Measurements from ENCODE around the gene CCL19. TPM values are rescaled to one million over a fixed set of nuclear protein-coding genes. Genes with fewer than 3 reads are reported as not detected.

CCL19 gene
- polyA plus RNA-seq, 1 donor from 2014 or later: not detected

DNA sequence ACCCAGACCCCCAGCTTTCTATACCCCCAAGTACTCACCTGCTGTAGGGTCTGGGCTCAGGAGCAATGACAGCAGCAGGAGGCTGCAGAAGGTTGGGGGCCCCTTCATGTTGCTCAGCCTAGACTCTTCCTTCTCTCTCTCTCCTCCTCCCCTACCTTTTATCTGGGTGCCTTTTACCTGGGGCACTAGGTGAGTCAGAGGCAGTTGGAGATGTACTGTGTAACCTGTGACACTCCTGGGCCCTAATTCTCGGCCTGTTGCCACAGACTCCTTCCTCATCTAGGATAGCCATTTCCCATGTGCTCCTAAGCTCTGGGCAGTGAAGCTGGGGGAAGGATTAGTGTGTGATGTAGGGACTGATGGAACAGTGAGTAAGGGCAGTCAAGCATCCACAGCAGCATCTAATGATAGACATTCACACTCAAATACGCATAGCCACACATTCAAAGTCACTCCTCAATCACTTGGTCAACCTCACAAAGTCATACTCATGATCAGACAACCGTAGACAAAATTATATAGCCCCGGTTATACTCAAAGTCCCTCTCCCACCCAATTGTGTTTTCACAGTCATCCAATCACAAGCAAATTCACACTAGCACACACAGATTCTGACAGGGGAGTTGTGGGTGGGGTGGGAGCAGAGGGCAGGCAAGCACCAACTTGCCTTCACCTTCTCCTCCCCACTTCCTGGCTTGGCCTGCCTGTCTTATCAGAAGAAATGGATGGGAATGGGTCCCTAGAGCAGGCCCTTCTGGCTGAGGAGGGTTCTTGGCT, 28.4 kb downstream of the CCL19 start, which contains the start of gene CCL27:
TSS of gene CCL27 (minus strand) at position 132 of the 777 bp plus-strand sequence. CDS start at position 108, 24 bp downstream.
- H3K4me3 Mint-ChIP-seq: peak within 1 kb of the TSS in 2 of 4 donors; percentile 12 to 72
- H3K9me3 Mint-ChIP-seq: no peaks in the 10 kb centered on the region
- H3K4me1 Mint-ChIP-seq: peaks cover 10 to 18% (median 16%) of the 10 kb centered on the region in 3 donors
- no peaks in the 10 kb centered on the region for H3K27me3 Mint-ChIP-seq
- peaks cover 1% of the 10 kb centered on the region for H3K36me3 Mint-ChIP-seq
- H3K27ac Mint-ChIP-seq: no peak within 1 kb of the TSS

DNA sequence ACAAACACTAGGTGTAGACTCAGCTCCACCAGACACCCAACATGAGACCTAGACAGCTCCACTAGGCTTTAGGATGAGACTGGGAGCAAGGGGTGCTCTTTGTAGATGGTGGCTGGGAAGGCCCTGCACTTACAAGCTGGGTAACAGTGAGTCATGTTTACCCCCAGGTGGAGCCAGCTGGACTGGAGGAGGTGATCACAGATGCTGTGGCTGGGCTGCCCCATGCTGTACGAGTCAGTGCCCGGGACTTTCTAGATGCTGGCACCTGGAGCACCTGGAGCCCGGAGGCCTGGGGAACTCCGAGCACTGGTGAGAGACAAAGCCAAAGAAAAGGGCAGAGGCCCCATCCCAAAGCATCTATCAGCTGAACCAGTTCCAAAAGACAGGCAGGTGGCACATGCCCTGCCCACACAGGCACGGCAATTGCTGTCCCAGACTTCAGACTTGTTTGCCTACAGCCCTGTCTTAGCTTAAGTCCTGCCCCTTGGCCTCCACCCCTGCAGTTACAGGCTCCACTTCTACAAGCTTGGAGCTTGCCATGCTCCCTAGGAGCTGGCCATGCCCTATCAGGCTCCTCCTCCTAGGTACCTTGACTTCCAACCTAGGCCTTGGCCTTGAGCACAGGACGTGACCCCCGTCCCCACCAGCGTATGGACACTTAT, 31.4 kb downstream of the CCL19 start:
- peaks cover 9 to 13% (median 11%) of the 10 kb centered on the region in 3 donors for H3K4me1 Mint-ChIP-seq
- H3K9me3 Mint-ChIP-seq: no peaks in the 10 kb centered on the region
- H3K4me3 Mint-ChIP-seq: no peak overlapping the region
- H3K36me3 Mint-ChIP-seq: peaks cover 2% of the 10 kb centered on the region
- H3K27ac Mint-ChIP-seq: no peak overlapping the region
- H3K27me3 Mint-ChIP-seq: no peaks in the 10 kb centered on the region

DNA sequence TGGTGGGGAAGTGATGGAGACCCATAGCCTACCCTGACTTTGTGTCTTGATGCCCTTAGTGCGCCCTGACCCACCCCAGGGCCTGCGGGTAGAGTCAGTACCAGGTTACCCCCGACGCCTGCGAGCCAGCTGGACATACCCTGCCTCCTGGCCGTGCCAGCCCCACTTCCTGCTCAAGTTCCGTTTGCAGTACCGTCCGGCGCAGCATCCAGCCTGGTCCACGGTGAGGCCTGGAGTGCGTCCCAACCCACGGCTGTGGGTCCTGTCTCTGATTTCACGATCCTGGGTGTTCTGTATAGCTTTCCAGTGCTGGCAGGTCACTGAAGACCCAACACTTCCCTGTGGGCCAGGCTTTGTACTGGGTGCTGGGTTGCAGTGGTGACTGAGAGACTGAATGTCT, 32.6 kb downstream of the CCL19 start:
- no peaks in the 10 kb centered on the region for H3K9me3 Mint-ChIP-seq
- peaks cover 0 to 6% (median 3%) of the 10 kb centered on the region in 3 donors for H3K4me1 Mint-ChIP-seq
- H3K4me3 Mint-ChIP-seq: no peak overlapping the region
- H3K27me3 Mint-ChIP-seq: no peaks in the 10 kb centered on the region
- H3K36me3 Mint-ChIP-seq: peaks cover 2% of the 10 kb centered on the region
- no peak overlapping the region for H3K27ac Mint-ChIP-seq

DNA sequence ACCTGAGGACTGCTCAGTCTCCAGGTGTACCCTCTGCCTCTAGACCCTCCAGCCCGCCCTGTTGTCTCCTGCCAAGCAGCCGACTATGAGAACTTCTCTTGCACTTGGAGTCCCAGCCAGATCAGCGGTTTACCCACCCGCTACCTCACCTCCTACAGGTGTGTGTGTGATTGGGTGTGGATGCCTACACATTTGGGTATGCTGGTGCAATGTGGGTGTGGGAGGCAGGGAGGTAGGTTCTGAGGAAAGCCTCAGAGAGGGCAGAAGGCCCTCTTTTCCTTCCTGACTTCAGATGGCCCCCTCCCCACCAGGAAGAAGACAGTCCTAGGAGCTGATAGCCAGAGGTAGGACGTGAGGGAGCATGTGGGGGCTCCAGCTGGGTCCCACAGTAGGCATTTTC, 34.1 kb downstream of the CCL19 start:
- H3K36me3 Mint-ChIP-seq: peaks cover 2% of the 10 kb centered on the region
- no peaks in the 10 kb centered on the region for H3K9me3 Mint-ChIP-seq
- no peak overlapping the region for H3K4me3 Mint-ChIP-seq
- no peaks in the 10 kb centered on the region for H3K27me3 Mint-ChIP-seq
- H3K4me1 Mint-ChIP-seq: peaks cover 3 to 6% (median 5%) of the 10 kb centered on the region in 3 donors
- no peak overlapping the region for H3K27ac Mint-ChIP-seq

DNA sequence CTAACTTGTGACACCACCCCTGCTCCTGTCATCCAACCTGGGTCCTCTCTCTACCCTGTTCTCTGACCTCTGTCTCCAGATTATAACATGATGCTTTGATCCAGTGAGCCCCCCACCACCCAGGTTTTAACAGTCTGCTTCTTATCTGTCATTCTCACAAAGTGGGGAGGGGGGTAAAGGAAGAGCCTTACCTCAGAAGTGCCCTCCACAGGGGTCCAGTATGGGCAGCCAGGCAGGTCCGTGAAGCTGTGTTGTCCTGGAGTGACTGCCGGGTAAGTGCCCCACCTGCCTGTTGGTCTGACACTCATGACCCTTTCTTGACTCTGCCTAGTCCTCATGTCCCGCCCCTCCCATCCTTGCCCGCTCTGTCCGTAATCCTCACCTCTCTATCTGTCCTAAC, 35.7 kb downstream of the CCL19 start:
- no peaks in the 10 kb centered on the region for H3K27me3 Mint-ChIP-seq
- no peaks in the 10 kb centered on the region for H3K9me3 Mint-ChIP-seq
- H3K27ac Mint-ChIP-seq: no peak overlapping the region
- H3K36me3 Mint-ChIP-seq: peaks cover 2% of the 10 kb centered on the region
- peaks cover 0 to 5% (median 3%) of the 10 kb centered on the region in 3 donors for H3K4me1 Mint-ChIP-seq
- H3K4me3 Mint-ChIP-seq: no peak overlapping the region

DNA sequence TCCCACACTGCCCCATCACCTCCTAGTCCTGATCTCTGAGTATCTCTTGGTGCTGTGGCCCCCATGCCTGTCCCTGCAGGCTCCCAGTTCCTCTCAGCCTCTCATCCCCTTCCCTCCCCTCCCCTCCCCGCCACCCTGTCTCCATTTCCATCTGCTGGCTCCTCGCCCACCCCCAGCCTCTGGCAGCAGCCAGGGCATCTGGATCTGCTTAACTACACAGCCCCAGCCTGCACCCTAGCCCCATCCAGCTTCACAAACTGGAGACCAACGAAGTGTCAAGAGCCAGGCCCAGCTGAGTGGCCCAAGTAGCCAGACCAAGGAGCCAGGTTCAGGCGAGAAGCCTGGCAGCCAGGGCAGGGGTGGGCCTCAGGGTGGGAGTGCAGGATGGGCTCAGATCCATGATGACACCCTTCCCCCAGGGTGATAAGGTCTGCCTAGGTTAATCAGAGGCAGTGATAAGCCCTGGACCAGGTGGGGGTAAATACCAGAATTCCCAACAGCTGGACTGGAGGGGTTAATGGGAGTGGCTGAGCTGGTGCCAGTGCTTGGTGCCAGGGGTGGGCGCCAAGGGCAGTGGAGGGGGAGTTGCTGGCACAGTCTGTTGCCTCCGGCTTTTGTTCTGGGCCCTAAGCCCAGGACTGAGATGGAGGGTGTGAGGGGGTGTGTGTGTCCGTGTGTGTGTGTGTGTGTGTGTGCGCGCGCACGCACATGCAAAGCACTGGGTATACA, 36.6 kb downstream of the CCL19 start:
- peaks cover 2% of the 10 kb centered on the region for H3K36me3 Mint-ChIP-seq
- no peaks in the 10 kb centered on the region for H3K27me3 Mint-ChIP-seq
- H3K27ac Mint-ChIP-seq: no peak overlapping the region
- H3K4me1 Mint-ChIP-seq: peaks cover 0 to 5% (median 3%) of the 10 kb centered on the region in 3 donors
- no peak overlapping the region for H3K4me3 Mint-ChIP-seq
- no peaks in the 10 kb centered on the region for H3K9me3 Mint-ChIP-seq

DNA sequence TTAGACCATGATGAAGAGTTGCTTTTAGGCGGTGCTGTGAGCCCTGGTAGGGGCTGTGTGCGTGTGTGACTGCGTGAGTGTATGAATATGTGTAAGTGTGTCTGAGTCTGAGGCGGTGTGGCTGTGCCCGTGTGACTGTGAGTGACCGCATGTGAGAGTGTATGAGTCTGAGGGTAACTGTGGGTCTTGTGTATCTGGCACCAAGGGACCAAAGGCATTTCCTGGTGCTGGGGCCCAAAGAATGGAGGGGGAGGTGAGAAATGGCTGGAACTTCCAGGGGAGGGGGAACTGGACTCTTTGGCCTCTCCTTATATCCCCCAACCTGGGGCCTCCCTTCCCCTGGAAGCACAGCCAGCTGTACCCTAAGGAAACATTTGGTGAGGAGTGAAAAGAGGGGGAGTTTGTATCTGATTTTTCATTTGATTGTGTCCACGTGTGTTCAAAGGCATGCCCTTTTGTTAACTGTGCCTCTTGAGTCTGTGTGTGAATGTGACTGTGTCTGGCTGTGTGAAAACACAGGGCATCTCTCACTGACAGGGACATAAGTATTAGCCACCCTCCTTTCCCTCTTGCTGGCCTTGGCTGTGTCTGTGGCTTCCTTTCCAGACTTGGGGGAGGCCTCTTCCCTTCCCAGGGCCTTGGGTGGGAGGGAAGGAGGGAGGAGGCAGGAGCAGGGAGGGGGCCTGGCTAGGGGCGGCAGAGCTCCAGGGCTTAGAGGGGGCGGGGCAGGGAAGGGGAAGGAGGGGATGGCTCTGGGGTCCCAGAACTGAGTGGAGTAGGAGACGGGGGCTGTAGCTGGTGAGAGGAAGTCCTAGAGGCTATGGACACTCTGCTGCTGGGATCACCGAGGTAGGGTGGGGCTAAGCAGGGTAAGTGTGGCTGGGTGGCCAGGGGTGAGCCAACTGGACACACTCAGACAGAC, 37.7 kb downstream of the CCL19 start:
- Mint-ChIP-seq H3K4me3 (no peak overlapping the region), H3K36me3 (peaks cover 2% of the 10 kb centered on the region), H3K9me3 (no peaks in the 10 kb centered on the region), H3K27ac (peak overlapping the region in 1 of 3 donors; percentile 79), H3K27me3 (no peaks in the 10 kb centered on the region), H3K4me1 (peaks cover 0 to 5% (median 3%) of the 10 kb centered on the region in 3 donors)

DNA sequence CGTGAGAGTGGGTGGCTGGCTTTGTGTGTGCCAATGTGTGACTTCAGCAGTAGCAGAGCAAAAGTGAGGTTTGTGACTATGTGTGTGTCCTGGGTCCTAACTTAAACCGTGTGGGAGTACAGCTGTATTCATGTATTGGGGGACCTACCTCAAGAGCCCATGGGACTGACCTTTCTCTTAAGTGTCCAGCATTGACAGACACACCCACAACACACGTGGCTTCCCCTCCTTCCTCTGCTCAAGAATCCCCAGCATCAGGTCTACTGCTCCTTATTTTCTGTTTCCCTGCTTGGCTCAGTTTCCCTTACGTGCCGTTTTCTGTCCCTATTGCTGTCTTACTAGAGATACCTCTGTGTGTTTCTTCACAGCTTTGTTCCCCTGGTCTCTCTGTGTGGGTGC, 38.5 kb downstream of the CCL19 start:
- Mint-ChIP-seq H3K36me3 (peaks cover 2% of the 10 kb centered on the region), H3K4me3 (no peak overlapping the region), H3K27me3 (no peaks in the 10 kb centered on the region), H3K27ac (no peak overlapping the region), H3K4me1 (peaks cover 0 to 11% (median 6%) of the 10 kb centered on the region in 3 donors), H3K9me3 (no peaks in the 10 kb centered on the region)

DNA sequence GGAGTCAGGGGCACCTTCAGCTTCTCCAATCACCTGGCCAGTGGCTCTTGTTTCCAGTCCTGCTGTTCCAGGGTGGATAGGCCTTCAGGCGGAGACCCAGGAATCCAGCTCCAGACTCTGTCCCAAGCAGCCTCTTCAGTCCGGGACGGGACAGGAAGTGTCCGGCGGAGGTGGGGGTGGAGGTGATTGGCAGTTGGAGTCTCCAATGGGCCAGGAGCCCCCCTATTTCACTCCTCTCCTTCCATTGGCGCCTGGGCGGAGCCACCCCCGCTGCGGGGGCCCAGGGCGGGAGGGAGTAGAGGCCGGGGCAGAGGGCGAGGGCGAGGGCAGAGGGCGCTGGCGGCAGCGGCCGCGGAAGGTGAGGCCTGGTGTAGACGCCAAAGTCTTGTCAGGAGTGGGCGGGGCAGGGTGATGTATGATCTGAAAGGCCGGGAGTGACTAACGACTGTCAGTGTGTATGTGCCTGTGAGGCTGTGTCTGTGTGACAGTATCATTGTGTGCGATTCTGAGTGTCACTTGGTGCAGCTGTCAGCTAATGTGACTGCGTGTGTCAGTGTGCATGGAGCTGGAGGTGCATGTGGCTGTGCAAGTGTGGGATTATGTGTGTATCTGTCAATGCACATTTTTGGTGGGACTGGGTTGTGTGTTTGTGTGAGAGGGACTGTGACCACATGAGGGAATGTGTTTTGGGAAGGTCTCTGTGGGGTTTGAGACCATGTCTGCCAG, 39.0 kb downstream of the CCL19 start, which contains the start of gene IL11RA:
TSS of gene IL11RA (plus strand) at position 310 of the 726 bp plus-strand sequence. CDS start 3,033 bp downstream, outside the sequence.
- peak within 1 kb of the TSS in 1 of 4 donors; percentile 50 for H3K4me3 Mint-ChIP-seq
- peaks cover 5 to 17% (median 12%) of the 10 kb centered on the region in 3 donors for H3K4me1 Mint-ChIP-seq
- peak within 1 kb of the TSS in 1 of 3 donors; percentile 79 for H3K27ac Mint-ChIP-seq
- H3K9me3 Mint-ChIP-seq: no peaks in the 10 kb centered on the region
- H3K27me3 Mint-ChIP-seq: no peaks in the 10 kb centered on the region
- peaks cover 2% of the 10 kb centered on the region for H3K36me3 Mint-ChIP-seq

DNA sequence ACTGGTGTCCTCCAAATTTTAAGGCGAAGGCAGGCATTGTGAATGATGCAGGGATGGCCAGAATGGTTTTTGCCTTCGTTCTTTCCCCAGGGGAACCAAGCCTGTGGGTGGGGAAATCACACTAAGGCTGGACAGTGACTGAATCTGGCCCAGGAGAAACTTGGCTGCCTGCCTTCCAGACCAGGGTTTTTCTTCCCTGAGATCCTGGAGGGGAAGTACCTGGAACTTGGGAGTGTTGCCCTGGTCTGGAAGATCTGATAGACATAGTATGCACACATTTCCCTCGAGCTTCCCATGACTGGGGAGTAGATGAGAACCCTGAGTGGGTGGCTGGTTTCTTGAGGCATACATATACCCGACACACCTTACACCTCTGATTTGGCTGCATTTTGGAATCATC, 39.8 kb downstream of the CCL19 start:
- Mint-ChIP-seq H3K36me3 (peaks cover 2% of the 10 kb centered on the region), H3K9me3 (no peaks in the 10 kb centered on the region), H3K27me3 (no peaks in the 10 kb centered on the region), H3K4me3 (peak overlapping the region in 1 of 4 donors; percentile 50), H3K27ac (peak overlapping the region in 1 of 3 donors; percentile 23), H3K4me1 (peaks cover 11 to 19% (median 18%) of the 10 kb centered on the region in 3 donors)

DNA sequence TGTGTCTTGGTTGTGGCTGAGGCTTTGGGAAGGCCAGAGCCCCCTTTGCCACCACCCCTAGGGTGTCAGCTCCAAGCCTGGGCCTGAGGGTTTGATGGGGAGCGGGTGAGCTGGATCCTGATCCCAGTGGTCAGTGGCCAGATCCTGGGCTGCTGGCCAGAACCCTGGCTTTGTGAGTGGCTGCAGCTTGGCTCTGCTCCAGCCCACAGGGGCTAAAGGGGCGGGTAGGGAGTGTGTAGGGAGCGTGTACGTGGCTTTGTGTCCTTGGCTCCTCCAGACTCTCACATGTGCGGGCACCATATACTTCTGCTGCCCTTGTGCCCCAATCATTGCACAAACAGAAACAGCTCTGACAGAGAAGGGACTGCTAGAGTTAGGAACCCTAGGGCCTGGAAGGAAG, 40.3 kb downstream of the CCL19 start:
- H3K36me3 Mint-ChIP-seq: peaks cover 2% of the 10 kb centered on the region
- no peaks in the 10 kb centered on the region for H3K27me3 Mint-ChIP-seq
- H3K4me3 Mint-ChIP-seq: peak overlapping the region in 2 of 4 donors; percentile 7 to 50
- peaks cover 16 to 22% (median 21%) of the 10 kb centered on the region in 3 donors for H3K4me1 Mint-ChIP-seq
- no peaks in the 10 kb centered on the region for H3K9me3 Mint-ChIP-seq
- H3K27ac Mint-ChIP-seq: no peak overlapping the region

DNA sequence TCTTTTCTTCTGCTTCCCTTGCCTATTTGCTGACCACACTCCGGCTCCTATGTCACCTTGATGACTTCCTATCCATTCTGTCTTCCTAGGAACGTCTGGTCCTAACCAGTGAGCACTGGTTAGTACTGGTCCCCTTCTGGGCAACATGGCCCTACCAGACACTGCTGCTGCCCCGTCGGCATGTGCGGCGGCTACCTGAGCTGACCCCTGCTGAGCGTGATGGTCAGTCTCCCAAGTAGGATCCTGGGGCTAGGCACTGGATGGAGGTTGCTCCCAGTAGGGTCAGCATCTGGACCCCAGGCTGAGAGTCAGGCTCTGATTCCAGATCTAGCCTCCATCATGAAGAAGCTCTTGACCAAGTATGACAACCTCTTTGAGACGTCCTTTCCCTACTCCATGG, 42.4 kb downstream of the CCL19 start:
- H3K9me3 Mint-ChIP-seq: no peaks in the 10 kb centered on the region
- H3K4me1 Mint-ChIP-seq: peaks cover 17 to 22% (median 21%) of the 10 kb centered on the region in 3 donors
- H3K27ac Mint-ChIP-seq: peak overlapping the region in 2 of 3 donors; percentile 23 to 64
- no peaks in the 10 kb centered on the region for H3K27me3 Mint-ChIP-seq
- peak overlapping the region; percentile 30 to 90 (median 56) for H3K4me3 Mint-ChIP-seq
- peaks cover 2% of the 10 kb centered on the region for H3K36me3 Mint-ChIP-seq

DNA sequence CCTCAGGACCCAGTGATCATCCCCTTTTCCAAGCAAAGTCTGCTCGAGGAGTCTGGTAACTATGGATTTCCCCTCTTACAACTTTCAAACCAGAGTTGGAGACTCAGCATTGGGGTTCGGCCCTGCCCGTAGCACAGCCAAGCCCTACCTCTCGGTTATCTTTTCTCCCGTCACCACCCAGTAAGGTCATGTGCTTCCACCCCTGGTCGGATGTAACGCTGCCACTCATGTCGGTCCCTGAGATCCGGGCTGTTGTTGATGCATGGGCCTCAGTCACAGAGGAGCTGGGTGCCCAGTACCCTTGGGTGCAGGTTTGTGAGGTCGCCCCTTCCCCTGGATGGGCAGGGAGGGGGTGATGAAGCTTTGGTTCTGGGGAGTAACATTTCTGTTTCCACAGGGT, 43.4 kb downstream of the CCL19 start:
- H3K4me3 Mint-ChIP-seq: peak overlapping the region; percentile 90 to 96 (median 94)
- H3K9me3 Mint-ChIP-seq: no peaks in the 10 kb centered on the region
- no peaks in the 10 kb centered on the region for H3K27me3 Mint-ChIP-seq
- H3K36me3 Mint-ChIP-seq: peaks cover 2% of the 10 kb centered on the region
- H3K27ac Mint-ChIP-seq: peak overlapping the region in 1 of 3 donors; percentile 71
- H3K4me1 Mint-ChIP-seq: peaks cover 17 to 22% (median 19%) of the 10 kb centered on the region in 3 donors
